ENCODE measurements around the gene SLC9A7. TPM values are rescaled to one million over a fixed set of nuclear protein-coding genes. Genes with fewer than 3 reads are reported as not detected.

SLC9A7 gene
- total RNA-seq, 4 donors from 2014 or later = 5.5 to 11.1 (median 7.3) TPM

- H3K4me3 ChIP-seq = no peak overlapping the region
- H3K36me3 ChIP-seq = no peaks in the 10 kb centered on the region
- 88 to 96% methylated on average over 4 of the region's 4 CpGs for WGBS, 2 donors
- peaks cover 0 to 9% (median 0%) of the 10 kb centered on the region in 4 donors for H3K4me1 ChIP-seq
- TF ChIP-seq EP300 (IDR thresholded peaks at IDR 0.05) = no peak
- TF ChIP-seq CTCF (IDR thresholded peaks at IDR 0.05) = no peak
- no peak for TF ChIP-seq POLR2A (IDR thresholded peaks at IDR 0.05)
- DNase-seq (ENCODE audit: low spot score in 2 of 2) = no peak
- H3K27me3 ChIP-seq = no peaks in the 10 kb centered on the region
- no peaks in the 10 kb centered on the region for H3K9me3 ChIP-seq
- no peak overlapping the region for H3K27ac ChIP-seq
These were observed 138.4 kb downstream of the SLC9A7 start for GRCh38 chrX:46620505-46620904.

GRCh38 chrX:46618947-46619346 is 140.0 kb downstream of the SLC9A7 start:
- Histone ChIP-seq H3K27me3 (no peaks in the 10 kb centered on the region), H3K9me3 (no peaks in the 10 kb centered on the region), H3K27ac (no peak overlapping the region), H3K4me3 (no peak overlapping the region), H3K4me1 (peaks cover 0 to 9% (median 0%) of the 10 kb centered on the region in 4 donors), H3K36me3 (no peaks in the 10 kb centered on the region)
- no peak for DNase-seq (ENCODE audit: low spot score in 2 of 2)
- TF ChIP-seq EP300 (IDR thresholded peaks at IDR 0.05) = no peak
- TF ChIP-seq POLR2A (IDR thresholded peaks at IDR 0.05) = no peak
- no peak for TF ChIP-seq CTCF (IDR thresholded peaks at IDR 0.05)

- H3K4me3 ChIP-seq = no peak overlapping the region
- no peaks in the 10 kb centered on the region for H3K9me3 ChIP-seq
- no peak overlapping the region for H3K27ac ChIP-seq
- peaks cover 0 to 9% (median 0%) of the 10 kb centered on the region in 4 donors for H3K4me1 ChIP-seq
- H3K27me3 ChIP-seq = no peaks in the 10 kb centered on the region
- DNase-seq (ENCODE audit: low spot score in 2 of 2) = no peak
- no peaks in the 10 kb centered on the region for H3K36me3 ChIP-seq
- TF ChIP-seq POLR2A (IDR thresholded peaks at IDR 0.05) (no peak), EP300 (IDR thresholded peaks at IDR 0.05) (no peak), CTCF (IDR thresholded peaks at IDR 0.05) (no peak)
These were observed 141.0 kb downstream of the SLC9A7 start for GRCh38 chrX:46617906-46618305.

GRCh38 chrX:46611658-46612362 is 147.1 kb downstream of the SLC9A7 start:
- no peak overlapping the region for H3K27ac ChIP-seq
- H3K4me1 ChIP-seq = no peaks in the 10 kb centered on the region
- H3K36me3 ChIP-seq = no peaks in the 10 kb centered on the region
- no peaks in the 10 kb centered on the region for H3K27me3 ChIP-seq
- H3K9me3 ChIP-seq = no peaks in the 10 kb centered on the region
- no peak overlapping the region for H3K4me3 ChIP-seq
- TF ChIP-seq CTCF (IDR thresholded peaks at IDR 0.05) = no peak
- TF ChIP-seq POLR2A (IDR thresholded peaks at IDR 0.05) = no peak
- no peak for TF ChIP-seq EP300 (IDR thresholded peaks at IDR 0.05)
- DNase-seq (ENCODE audit: low spot score in 2 of 2) = no peak
- WGBS, 2 donors = 74 to 79% methylated on average over 11 to 13 of the region's 13 CpGs

DNA sequence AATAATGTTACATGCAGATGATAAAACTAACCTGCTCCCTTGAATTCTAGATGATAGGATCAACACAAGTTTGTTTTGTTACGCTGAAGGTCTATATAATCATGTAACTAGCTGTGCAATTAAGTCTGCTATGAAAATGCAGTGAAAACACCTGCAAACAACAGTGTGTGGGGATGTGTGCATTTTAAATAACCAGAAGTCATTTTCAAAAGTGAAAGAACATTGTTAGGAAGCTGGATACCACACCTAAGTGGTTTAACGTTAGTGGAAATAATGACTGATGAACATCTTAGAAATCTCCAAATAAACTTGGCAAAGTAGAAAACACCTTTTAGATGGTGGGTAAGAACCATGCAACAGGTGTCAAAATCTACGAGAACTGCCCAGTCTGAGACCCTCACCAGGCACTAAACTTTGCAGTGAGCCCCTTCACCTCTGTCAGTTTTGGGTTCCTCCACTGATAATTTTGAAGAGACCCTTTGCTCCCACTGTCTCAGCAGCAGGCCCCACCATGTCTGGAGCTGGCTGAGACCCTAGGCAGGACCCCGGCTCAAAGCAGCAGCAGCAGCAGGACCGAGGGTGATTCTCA is 148.8 kb downstream of the SLC9A7 start:
- Histone ChIP-seq H3K4me1 (no peaks in the 10 kb centered on the region), H3K36me3 (no peaks in the 10 kb centered on the region), H3K27ac (no peak overlapping the region), H3K9me3 (no peaks in the 10 kb centered on the region), H3K4me3 (no peak overlapping the region), H3K27me3 (no peaks in the 10 kb centered on the region)
- TF ChIP-seq CTCF (IDR thresholded peaks at IDR 0.05) = no peak
- no peak for TF ChIP-seq EP300 (IDR thresholded peaks at IDR 0.05)
- TF ChIP-seq POLR2A (IDR thresholded peaks at IDR 0.05) = no peak
- WGBS, 2 donors = 66 to 86% methylated on average over 3 to 5 of the region's 5 CpGs
- DNase-seq (ENCODE audit: low spot score in 2 of 2) = no peak

Data from tibial nerve (tissue), 4 donors.